NCI-H146 (cell line): Measurements from ENCODE around the gene TMEM43.

Experiments
- DNase-seq: peaks from one replicate; lab custom pipeline; 2025; lab: John Stamatoyannopoulos, UW

Gene TMEM43

GRCh38 chr3:14138109-14138877 lies 13.4 kb downstream of the TMEM43 start:
- DNase-seq, result no peak

GRCh38 chr3:14138878-14139655 lies 14.2 kb downstream of the TMEM43 start:
- DNase-seq, result no peak

GRCh38 chr3:14139771-14140170 lies 14.9 kb downstream of the TMEM43 start:
- DNase-seq, result no peak

GRCh38 chr3:14140668-14141067 lies 15.8 kb downstream of the TMEM43 start:
- DNase-seq, result no peak

- no peak for DNase-seq
Measured at GRCh38 chr3:14141144-14141543, 16.3 kb downstream of the TMEM43 start.

- no peak for DNase-seq
Measured at GRCh38 chr3:14141602-14142341, 16.9 kb downstream of the TMEM43 start.

GRCh38 chr3:14142567-14143270 lies 17.9 kb downstream of the TMEM43 start:
- no peak for DNase-seq

GRCh38 chr3:14143271-14144225 lies 18.7 kb downstream of the TMEM43 start:
- no peak for DNase-seq

GRCh38 chr3:14144423-14145075 lies 19.7 kb downstream of the TMEM43 start:
- no peak for DNase-seq

- DNase-seq, result no peak
Measured at GRCh38 chr3:14145236-14145635, 20.4 kb downstream of the TMEM43 start.

GRCh38 chr3:14145670-14146380 lies 21.0 kb downstream of the TMEM43 start:
- no peak for DNase-seq

- DNase-seq, result no peak
Measured at GRCh38 chr3:14146381-14147065, 21.7 kb downstream of the TMEM43 start.

- no peak for DNase-seq
Measured at GRCh38 chr3:14147066-14147435, 22.2 kb downstream of the TMEM43 start.

- DNase-seq, result no peak
Measured at GRCh38 chr3:14147617-14148016, 22.8 kb downstream of the TMEM43 start.

GRCh38 chr3:14148041-14148985 lies 23.5 kb downstream of the TMEM43 start:
- no peak for DNase-seq

GRCh38 chr3:14150078-14150477 lies 25.2 kb downstream of the TMEM43 start:
- no peak for DNase-seq

- no peak for DNase-seq
Measured at GRCh38 chr3:14150491-14151230, 25.8 kb downstream of the TMEM43 start.
